GM12801 (cell line): ENCODE results near the gene HRH2.

ENCODE experiments used
- CTCF ChIP-seq: IDR thresholded peaks from one replicate; pipeline ENCODE4 v1.5.1; 2011; ENCODE audit warnings: control low read depth; ENCODE audit not compliant: insufficient read length; ENCODE audit errors: extremely low read depth

Gene HRH2

DNA sequence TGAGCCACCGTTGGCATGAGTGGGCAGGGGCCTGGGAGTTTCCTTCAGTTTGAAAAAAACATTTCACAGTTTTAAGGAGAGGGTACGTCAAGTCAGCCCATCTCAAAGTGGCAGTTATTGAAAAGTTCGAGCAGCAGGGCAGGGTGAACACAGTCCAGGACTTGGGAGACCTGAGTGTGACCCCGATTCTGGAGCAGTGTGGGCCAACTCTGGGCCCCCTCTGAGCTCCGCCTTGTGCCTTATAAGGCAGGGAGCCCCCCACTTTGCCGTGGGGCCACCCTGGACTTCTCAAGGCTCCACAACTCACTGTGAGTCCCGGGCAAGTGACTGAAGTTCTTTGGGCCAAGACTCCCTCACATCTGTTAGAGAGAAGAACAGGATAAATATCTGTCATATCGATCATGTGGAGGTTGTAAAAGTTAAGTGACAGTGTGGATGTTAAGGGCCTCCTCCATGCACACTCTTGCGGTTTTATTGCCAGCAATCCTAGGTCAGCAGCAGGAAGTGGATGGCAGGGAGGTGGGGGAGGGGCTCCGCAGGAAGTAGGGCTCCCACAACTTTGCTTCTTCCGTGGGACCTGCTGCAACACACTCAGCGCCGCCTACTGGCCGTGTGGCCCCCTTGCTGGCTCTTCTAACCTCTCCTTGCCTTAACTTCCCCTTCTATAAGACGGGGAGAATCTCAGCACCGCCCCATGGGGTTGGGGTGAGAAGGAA lies 38.4 kb downstream of the HRH2 start:
- no peak for TF ChIP-seq CTCF

DNA sequence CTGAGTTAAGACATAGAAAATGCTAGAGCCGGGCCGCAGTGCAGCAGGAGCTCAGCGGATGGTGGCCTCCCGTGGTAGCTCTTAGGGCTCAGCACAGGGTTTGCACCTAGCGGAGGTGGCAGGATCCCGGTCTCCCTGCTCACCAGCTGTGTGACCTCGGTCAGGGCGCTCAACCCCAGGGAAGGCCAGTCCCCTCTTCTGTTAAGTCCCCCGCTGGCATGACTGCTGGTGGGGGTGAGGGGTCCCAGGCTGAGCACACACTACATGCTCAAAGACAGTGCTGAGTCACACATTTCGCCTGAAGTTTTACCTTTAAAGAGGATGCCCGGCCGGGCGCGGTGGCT lies 39.0 kb downstream of the HRH2 start:
- TF ChIP-seq CTCF: no peak

DNA sequence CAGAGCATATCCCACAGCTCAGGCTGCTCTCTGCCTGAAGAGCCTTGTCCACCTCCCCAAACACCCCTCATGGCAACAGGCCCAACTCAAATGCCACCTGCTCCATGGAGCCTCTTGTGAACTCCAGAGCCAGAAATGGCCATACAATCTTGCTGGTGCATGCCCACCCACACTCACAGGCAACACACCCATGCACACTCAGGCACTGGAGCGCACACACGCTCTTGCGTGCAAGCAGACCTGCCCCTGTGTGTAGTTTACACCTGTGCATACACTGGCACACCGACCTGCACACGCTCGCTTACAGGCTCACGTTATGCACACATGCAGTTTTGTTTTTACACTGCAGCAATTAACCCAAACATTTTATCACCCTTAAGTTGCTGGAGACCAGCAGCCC lies 40.0 kb downstream of the HRH2 start:
- no peak for TF ChIP-seq CTCF

DNA sequence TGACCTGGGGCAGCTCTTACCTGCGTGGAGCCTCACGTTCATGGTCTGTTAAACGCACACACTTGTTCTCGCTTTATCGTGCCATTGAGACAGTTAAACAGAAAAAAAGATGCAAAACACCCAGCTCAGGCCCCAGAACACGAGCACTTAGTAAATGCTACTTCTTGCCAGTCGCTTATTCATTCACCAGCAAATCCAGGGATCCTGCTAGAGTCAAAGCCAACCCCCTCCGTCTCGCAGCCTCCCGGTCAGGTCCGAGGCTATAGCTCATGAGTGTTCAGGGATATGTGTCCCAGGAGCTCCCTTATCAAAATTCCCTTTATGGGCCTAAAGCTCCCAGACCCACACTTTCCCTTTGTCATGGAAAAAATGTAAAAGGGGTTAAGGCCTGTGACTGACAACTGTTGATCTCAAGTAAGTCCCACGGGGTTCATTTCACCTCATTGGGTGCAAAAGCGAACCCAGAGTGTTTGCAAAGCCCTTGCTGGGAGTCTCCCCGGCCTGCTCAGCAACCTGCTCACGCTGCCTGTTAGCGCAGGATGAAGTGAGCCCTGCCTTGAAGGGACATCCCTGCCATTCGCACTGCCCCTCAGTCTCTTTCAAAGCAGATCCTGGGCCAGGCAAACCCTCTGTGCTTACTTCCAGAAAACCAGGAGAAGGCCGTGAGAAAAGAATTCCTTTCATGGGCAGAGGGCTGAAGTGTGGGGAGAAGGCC lies 40.7 kb downstream of the HRH2 start:
- TF ChIP-seq CTCF: no peak

- TF ChIP-seq CTCF: no peak
Measured at GRCh38 chr5:175700991-175701390, 43.1 kb downstream of the HRH2 start.

DNA sequence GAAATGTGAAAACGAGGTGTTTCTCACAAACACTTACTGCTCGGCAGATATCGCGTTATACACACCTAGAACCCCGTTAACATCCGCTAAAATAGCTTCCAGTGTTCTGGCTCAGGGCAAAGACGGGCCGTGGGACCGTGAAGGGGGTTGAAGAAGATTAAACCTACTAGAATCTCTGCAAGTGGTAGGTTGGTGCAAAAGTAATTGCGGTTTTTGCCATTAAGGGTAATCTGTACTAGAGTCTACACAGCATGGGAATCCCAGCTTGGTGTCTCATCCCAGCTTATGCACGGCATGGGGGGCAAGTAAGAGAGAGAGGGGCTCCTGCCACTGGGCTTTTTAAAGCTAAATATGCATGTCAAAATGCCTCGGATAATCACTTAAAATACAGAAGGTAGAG lies 43.9 kb downstream of the HRH2 start:
- no peak for TF ChIP-seq CTCF

DNA sequence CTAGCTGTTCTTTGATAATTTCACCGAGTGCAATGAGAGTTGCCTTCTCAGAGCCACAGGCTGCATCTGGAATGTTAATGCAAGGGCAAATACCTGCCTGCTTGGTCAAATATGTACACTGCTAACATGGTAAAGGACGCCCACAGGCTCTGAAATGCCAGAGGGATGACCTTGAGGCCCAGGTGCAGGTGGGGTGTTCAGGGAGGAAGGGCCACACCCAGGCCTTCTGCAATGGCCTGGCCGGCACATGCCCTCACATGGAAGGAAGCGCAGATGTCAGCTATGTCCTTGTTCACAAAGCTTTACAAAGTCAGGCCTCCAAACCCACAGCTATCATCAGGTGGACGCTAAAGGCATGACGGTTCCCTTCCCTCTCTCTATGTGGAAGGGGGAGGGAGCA lies 48.6 kb downstream of the HRH2 start:
- no peak for TF ChIP-seq CTCF
